DOHH2 (cell line): ENCODE results near the gene NELFA.
"Not testable (repeated sequence)": the region's sequence is repeated elsewhere in the genome, so short reads cannot be mapped to it uniquely, and the experiment has no call there.

ENCODE experiments used
- EZH2phosphoT487 ChIP-seq: fragments of 200-600 bp; sonication (generic); IDR thresholded peaks from 2 replicates; pipeline ENCODE4 v1.6.1; 2017; ENCODE audit warnings: borderline replicate concordance, mild to moderate bottlenecking, antibody characterized with exemption, low read length, moderate library complexity, mixed read lengths
- TF ChIP-seq, protein P1 (sequence below): fragments of 200-600 bp; sonication (generic); IDR thresholded peaks from one replicate; pipeline ENCODE4 v1.5.1; 2014; ENCODE audit warnings: antibody characterized with exemption, mild to moderate bottlenecking, low read depth, low read length; ENCODE audit not compliant: poor library complexity, severe bottlenecking

DNA sequence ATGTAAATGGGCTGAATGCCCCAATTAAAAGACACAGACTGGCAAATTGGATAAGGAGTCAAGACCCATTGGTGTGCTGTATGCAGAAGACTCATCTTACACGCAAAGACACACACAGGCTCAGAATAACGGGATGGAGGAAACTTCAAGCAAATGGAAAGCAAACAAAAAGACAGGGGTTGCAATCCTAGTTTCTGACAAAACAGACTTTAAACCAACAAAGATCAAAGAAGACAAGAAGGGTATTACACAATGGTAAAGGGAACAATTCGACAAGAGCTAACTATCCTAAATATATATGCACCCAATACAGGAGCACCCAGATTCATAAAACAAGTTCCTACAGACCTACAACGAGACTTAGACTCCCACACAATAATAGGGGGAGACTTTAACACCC, 9.5 kb downstream of the NELFA start:
- TF ChIP-seq, protein P1, sequence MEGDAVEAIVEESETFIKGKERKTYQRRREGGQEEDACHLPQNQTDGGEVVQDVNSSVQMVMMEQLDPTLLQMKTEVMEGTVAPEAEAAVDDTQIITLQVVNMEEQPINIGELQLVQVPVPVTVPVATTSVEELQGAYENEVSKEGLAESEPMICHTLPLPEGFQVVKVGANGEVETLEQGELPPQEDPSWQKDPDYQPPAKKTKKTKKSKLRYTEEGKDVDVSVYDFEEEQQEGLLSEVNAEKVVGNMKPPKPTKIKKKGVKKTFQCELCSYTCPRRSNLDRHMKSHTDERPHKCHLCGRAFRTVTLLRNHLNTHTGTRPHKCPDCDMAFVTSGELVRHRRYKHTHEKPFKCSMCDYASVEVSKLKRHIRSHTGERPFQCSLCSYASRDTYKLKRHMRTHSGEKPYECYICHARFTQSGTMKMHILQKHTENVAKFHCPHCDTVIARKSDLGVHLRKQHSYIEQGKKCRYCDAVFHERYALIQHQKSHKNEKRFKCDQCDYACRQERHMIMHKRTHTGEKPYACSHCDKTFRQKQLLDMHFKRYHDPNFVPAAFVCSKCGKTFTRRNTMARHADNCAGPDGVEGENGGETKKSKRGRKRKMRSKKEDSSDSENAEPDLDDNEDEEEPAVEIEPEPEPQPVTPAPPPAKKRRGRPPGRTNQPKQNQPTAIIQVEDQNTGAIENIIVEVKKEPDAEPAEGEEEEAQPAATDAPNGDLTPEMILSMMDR = not testable (repeated sequence)
- TF ChIP-seq EZH2phosphoT487 = not testable (repeated sequence)
